AG09319 (cell line): ENCODE results near the gene NR0B2.
A peak's percentile ranks its signal among the peaks of the same experiment; 100 is the strongest.
"Not testable (repeated sequence)": the region's sequence is repeated elsewhere in the genome, so short reads cannot be mapped to it uniquely, and the experiment has no call there.

Experiments
- DNase-seq: peaks from one replicate; pipeline ENCODE4 v3.0.0-alpha.2; 2010; ENCODE audit warnings: low read depth; ENCODE audit errors: extremely low read depth
- CTCF ChIP-seq: IDR thresholded peaks from 2 replicates; pipeline ENCODE4 v1.5.1; 2011; ENCODE audit warnings: low read depth, mild to moderate bottlenecking, inconsistent platforms, low read length, moderate library complexity

NR0B2 gene

GRCh38 chr1:26888231-26888630 lies 25.5 kb downstream of the NR0B2 start:
- no peak for TF ChIP-seq CTCF
- DNase-seq, result no peak

- no peak for DNase-seq
- TF ChIP-seq CTCF, result peak; percentile 46
These were observed 26.6 kb downstream of the NR0B2 start for GRCh38 chr1:26887125-26887524.

GRCh38 chr1:26882696-26883463 lies 30.9 kb downstream of the NR0B2 start:
- TF ChIP-seq CTCF, result no peak
- DNase-seq, result no peak

- not testable (repeated sequence) for DNase-seq
These were observed 32.2 kb downstream of the NR0B2 start for GRCh38 chr1:26881611-26882010.

- no peak for TF ChIP-seq CTCF
- no peak for DNase-seq
These were observed 34.0 kb downstream of the NR0B2 start for GRCh38 chr1:26879793-26880192.

- TF ChIP-seq CTCF, result no peak
- no peak for DNase-seq
These were observed 36.4 kb downstream of the NR0B2 start for GRCh38 chr1:26877326-26877725.

- no peak for TF ChIP-seq CTCF
- no peak for DNase-seq
These were observed 38.9 kb downstream of the NR0B2 start for GRCh38 chr1:26874896-26875295.

- DNase-seq, result not testable (repeated sequence)
These were observed 40.7 kb downstream of the NR0B2 start for GRCh38 chr1:26873097-26873496.
